Astrocyte (in vitro differentiated cells and primary cell): ENCODE results near the gene LDLRAD4.

Source experiments
- CTCF ChIP-seq: IDR thresholded peaks from 2 replicates; pipeline ENCODE4 v1.5.1; 2011; ENCODE audit warnings: low read depth, mild to moderate bottlenecking, inconsistent platforms, low read length, moderate library complexity; ENCODE audit not compliant: insufficient read depth
- EZH2 ChIP-seq: IDR thresholded peaks from 2 replicates; pipeline ENCODE4 v1.6.1; 2012; ENCODE audit warnings: mild to moderate bottlenecking, low read length, inconsistent platforms; ENCODE audit not compliant: insufficient read depth

GRCh38 chr18:13638719-13639595 is 420.4 kb downstream of the LDLRAD4 start:
- TF ChIP-seq CTCF = no peak
- no peak for TF ChIP-seq EZH2
